ENCODE results near the gene COL9A3. TPM values are rescaled to one million over a fixed set of nuclear protein-coding genes. Genes with fewer than 3 reads are reported as not detected.
A peak's percentile ranks its signal among the peaks of the same experiment; 100 is the strongest.

Gene COL9A3
- polyA plus RNA-seq, 1 donor from 2014 or later, result 3.1 TPM

- Histone ChIP-seq H3K4me3 (ENCODE audit: low read length) (peak overlapping the region; percentile 68), H3K9me3 (ENCODE audit: low read length) (no peaks in the 10 kb centered on the region), H3K36me3 (ENCODE audit: insufficient read depth, low read length) (no peaks in the 10 kb centered on the region), H3K79me2 (replicated peaks; ENCODE audit: insufficient read depth, low read length) (peaks cover 3% of the 10 kb centered on the region), H3K4me2 (ENCODE audit: low read length) (no peak overlapping the region), H3K9me2 (ENCODE audit: insufficient read depth, low read length) (no peaks in the 10 kb centered on the region), H3K9ac (ENCODE audit: low read length) (no peak overlapping the region), H3K27me3 (ENCODE audit: insufficient read depth, low read depth, low read length) (no peaks in the 10 kb centered on the region), H4K20me1 (ENCODE audit: insufficient read depth) (no peaks in the 10 kb centered on the region), H3F3A (ENCODE audit: insufficient read depth, low read length, poor library complexity, severe bottlenecking) (no peaks in the 10 kb centered on the region), H2AFZ (ENCODE audit: low read depth, low read length) (no peak overlapping the region), H3K27ac (ENCODE audit: low read length) (no peak overlapping the region)
- no peak for TF ChIP-seq EP300 (conservative IDR thresholded peaks at IDR 0.05; ENCODE audit: poor library complexity, severe bottlenecking)
- TF ChIP-seq RAD21 (conservative IDR thresholded peaks at IDR 0.05), result no peak
- no peak for TF ChIP-seq SMC3 (conservative IDR thresholded peaks at IDR 0.05; ENCODE audit: poor library complexity)
- TF ChIP-seq REST (IDR thresholded peaks at IDR 0.05; ENCODE audit: borderline replicate concordance), result no peak
- no peak for TF ChIP-seq TAF1 (IDR thresholded peaks at IDR 0.05; ENCODE audit: low read depth)
- no peak for TF ChIP-seq MXI1 (conservative IDR thresholded peaks at IDR 0.05; ENCODE audit: poor library complexity, severe bottlenecking)
These were observed 18.9 kb upstream of the COL9A3 start for GRCh38 chr20:62797671-62798532.

- H3F3A ChIP-seq (ENCODE audit: insufficient read depth, low read length, poor library complexity, severe bottlenecking), result no peaks in the 10 kb centered on the region
- no peak overlapping the region for H3K9ac ChIP-seq (ENCODE audit: low read length)
- H2AFZ ChIP-seq (ENCODE audit: low read depth, low read length), result no peak overlapping the region
- no peaks in the 10 kb centered on the region for H3K9me2 ChIP-seq (ENCODE audit: insufficient read depth, low read length)
- H3K36me3 ChIP-seq (ENCODE audit: insufficient read depth, low read length), result no peaks in the 10 kb centered on the region
- peaks cover 3% of the 10 kb centered on the region for H3K79me2 ChIP-seq (replicated peaks; ENCODE audit: insufficient read depth, low read length)
- no peaks in the 10 kb centered on the region for H3K9me3 ChIP-seq (ENCODE audit: low read length)
- no peak overlapping the region for H3K4me3 ChIP-seq (ENCODE audit: low read length)
- H3K27ac ChIP-seq (ENCODE audit: low read length), result no peak overlapping the region
- no peak for TF ChIP-seq MXI1 (conservative IDR thresholded peaks at IDR 0.05; ENCODE audit: poor library complexity, severe bottlenecking)
- TF ChIP-seq POLR2AphosphoS5 (IDR thresholded peaks at IDR 0.05), result no peak
- TF ChIP-seq RAD21 (conservative IDR thresholded peaks at IDR 0.05), result no peak
- no peak for TF ChIP-seq EP300 (conservative IDR thresholded peaks at IDR 0.05; ENCODE audit: poor library complexity, severe bottlenecking)
- TF ChIP-seq SMC3 (conservative IDR thresholded peaks at IDR 0.05; ENCODE audit: poor library complexity), result no peak
- no peak for TF ChIP-seq TAF1 (IDR thresholded peaks at IDR 0.05; ENCODE audit: low read depth)
- TF ChIP-seq EZH2 (IDR thresholded peaks at IDR 0.05; ENCODE audit: borderline replicate concordance, insufficient read depth, low read length, poor library complexity, severe bottlenecking), result no peak
- no peak for TF ChIP-seq REST (IDR thresholded peaks at IDR 0.05; ENCODE audit: borderline replicate concordance)
- TF ChIP-seq CTCF (IDR thresholded peaks at IDR 0.05; ENCODE audit: poor library complexity, severe bottlenecking), result no peak
- no peaks in the 10 kb centered on the region for H3K27me3 ChIP-seq (ENCODE audit: insufficient read depth, low read depth, low read length)
- H3K4me2 ChIP-seq (ENCODE audit: low read length), result no peak overlapping the region
- no peaks in the 10 kb centered on the region for H4K20me1 ChIP-seq (ENCODE audit: insufficient read depth)
These were observed 17.8 kb upstream of the COL9A3 start for GRCh38 chr20:62799036-62799435.

Measured in neural cell (in vitro differentiated cells).